Measurements from ENCODE around the gene VWA3A.
"Not testable (repeated sequence)": the region's sequence is repeated elsewhere in the genome, so short reads cannot be mapped to it uniquely, and the experiment has no call there.

VWA3A gene

GRCh38 chr16:22091721-22092120 is 620 bp upstream of the VWA3A start:
- no peak for DNase-seq

GRCh38 chr16:22093331-22093730 is 990 bp downstream of the VWA3A start:
- no peak for DNase-seq

DNA sequence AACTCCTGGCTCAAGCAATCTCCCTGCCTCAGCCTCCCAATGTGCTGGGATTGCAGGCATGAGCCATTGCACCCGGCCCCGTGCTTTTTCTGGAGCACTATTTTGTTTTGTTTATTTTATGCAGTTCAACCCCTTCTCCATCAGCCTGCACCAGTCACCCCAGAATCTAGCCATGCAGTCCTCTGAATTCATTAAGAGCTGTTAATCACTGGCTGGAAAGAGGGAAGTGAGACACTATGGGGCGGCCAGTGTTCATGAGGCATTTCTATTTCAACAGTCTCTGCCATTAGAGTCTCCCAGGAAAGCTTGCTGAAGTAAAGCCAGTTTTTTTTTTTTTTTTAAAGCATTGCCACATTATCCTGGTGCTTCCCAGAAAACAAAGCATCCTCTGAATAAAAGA is 1.7 kb downstream of the VWA3A start:
- no peak for DNase-seq

GRCh38 chr16:22098405-22099255 is 6.3 kb downstream of the VWA3A start:
- peak; percentile 74 for DNase-seq

DNA sequence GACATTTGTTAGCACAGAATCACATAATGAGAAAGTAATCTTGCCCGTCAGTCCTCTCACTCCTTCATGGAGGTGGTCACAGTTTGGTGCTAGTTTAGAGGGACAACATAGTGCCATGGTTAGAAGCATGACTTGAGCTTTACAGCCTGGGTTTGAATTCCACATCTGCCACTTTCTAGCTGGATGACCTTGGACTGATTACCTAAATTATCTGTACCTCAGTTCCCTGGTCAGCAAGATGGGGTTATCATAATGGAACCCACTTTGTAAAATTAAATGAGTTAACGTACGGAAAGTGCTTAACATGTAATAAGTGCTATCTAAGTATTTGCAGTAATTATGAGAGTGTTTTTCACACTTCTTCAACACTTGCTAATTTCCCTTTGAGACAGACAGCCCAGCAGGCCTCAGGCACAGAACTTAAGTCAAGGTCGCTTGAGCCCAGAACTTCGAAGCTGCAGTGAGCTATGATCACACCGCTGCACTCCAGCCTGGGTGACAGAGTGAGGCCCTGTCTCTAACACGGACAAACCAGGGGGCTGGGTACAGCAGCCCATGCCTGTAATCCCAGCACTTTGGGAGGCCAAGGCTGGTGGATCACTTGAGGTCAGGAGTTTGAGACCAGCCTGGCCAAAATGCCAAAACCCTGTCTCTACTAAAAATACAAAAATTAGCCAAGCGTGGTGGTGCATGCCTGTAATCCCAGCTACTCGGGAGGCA is 7.1 kb downstream of the VWA3A start:
- DNase-seq = no peak

- DNase-seq = no peak
Observed at GRCh38 chr16:22103441-22103840, 11.1 kb downstream of the VWA3A start.

DNA sequence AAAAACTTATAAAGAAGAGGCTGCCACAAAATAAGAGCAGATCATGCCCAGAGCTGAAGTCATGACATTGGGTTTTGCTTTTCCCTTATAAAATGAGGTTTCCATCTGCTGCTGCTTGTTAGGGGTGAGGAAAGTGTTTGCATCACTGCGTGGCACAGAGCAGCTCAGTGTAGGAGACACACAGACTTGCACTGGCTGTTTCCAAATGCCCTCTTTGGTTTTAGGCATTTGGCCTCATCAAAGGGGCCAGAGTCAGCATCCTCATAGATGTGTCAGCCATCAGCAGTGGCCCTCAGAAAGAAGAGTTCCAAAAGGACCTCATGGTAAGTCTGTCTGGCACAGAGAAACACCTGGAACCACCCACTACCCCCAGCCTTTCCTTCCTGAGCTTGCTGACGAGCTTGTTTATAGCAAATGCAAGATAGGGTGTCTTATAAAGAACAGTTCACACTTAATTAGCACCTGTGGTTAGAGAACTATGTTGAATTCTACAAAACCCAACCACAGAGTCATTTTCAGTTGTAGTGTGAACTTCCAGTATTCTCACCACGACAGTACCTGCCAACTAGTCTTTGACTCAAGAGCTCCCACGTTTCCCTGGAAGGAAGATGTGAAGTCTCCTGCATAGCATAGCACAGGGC is 17.0 kb downstream of the VWA3A start:
- no peak for DNase-seq

DNA sequence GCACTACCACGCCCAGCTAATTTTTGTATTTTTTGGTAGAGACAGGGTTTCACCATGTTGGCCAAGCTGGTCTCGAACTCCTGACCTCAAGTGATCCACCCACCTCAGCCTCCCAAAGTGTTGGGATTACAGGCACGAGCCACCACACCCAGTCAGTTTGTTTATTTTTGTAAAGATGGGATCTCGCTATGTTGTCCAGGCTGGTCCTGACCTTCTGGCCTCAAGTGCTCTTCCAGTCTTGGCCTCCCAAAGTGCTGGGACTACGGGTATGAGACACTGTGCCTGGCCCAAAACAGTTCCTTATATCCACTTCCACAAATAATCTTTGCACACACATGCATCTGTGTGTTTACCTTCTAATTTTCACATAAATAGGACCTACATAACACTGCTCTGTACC is 19.3 kb downstream of the VWA3A start:
- not testable (repeated sequence) for DNase-seq

DNA sequence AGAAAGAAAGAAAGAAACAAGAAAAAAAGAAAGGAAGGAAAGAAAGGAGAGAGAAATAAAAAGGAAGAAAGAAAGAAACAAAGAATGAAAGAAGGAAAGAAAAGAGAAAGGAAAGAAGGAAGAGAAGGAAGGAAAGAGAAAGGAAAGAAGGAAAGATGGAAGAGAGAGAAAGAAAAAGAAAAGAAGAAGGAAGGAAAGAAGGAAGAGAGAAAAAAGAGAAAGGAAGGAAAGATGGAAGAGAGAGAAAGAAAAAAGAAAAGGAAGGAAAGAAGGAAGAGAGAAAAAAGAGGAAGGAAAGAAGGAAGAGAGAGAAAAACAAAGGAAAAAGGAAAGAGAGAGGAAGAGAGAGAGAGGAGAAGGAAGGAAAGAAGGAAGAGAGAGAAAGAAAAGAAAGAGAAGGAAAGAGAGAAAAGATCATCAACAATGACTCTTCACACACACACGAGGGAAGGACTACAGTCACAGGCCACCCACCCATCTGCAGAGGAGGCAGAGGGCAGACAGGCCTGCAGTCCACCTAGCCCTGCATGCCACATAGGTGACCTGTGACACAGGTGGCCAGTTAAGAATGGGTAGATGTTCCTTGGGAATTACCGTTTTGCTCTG is 23.9 kb downstream of the VWA3A start:
- no peak for DNase-seq

GRCh38 chr16:22117609-22118008 is 25.3 kb downstream of the VWA3A start:
- peak; percentile 13 for DNase-seq

DNA sequence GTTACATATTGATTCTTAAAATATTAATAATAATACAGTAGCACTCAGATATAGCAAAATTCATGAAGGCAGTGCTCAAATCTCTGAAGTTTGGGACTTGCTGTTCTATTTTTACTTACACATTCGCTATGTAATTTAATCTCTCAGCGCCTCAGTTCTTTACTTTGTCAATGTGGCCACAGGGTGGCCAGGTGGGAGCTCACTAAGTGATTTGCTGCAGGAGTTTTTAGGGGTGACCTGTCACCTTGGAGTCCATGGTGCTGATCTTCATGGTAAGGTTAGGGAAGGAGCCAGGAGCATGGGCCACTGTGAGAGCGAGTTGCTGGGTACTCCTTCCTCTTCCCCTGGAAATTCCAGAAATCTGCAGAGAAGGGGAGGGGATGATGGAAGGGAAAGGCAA is 28.1 kb downstream of the VWA3A start:
- no peak for DNase-seq

- no peak for DNase-seq
Observed at GRCh38 chr16:22122239-22122638, 29.9 kb downstream of the VWA3A start.

DNA sequence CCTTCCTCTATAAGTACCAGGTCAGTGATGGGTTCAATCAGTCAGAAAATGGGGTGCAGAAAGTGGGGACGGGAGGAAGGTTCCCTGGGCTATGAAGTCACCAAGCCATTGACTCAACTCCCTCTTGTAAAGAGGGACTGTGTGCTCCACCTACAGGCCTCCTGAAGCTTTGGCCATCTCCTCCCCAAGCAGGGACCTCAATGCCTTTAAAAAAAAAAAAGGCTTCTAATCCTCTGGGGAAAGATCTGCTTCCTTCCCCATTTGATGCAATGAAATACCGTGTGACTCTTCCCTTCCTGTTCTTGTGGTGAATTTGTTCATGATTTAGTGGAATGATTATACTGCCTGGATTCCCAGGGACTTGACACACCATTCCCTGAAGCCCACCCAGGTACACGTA is 30.8 kb downstream of the VWA3A start:
- no peak for DNase-seq

- DNase-seq = no peak
Observed at GRCh38 chr16:22123759-22124490, 31.6 kb downstream of the VWA3A start.

GRCh38 chr16:22124583-22125284 is 32.4 kb downstream of the VWA3A start:
- DNase-seq = no peak

DNA sequence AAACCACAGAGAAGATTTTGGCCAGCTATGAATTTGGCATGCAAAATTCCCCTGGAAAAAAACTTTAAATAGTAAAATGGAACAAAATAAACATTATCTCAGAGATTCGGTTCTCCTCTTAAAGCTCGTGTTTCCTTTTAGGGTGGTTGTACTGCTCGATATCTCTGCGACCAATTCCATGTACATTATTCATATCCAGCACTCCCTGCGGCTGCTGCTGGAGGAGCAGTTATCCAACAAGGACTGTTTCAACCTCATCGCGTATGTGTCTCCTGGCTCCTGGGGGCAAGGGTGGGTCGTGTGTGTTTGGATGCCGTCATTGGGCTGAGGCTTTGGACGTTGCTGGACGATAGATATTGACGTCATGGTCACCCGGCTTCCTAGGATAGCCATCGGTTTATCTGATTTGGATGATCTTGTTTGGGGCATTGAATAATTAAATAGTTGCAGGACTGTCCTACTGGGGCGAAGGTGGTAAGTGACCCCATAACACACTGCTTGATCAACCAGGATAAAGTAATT is 33.8 kb downstream of the VWA3A start:
- DNase-seq = no peak

DNA sequence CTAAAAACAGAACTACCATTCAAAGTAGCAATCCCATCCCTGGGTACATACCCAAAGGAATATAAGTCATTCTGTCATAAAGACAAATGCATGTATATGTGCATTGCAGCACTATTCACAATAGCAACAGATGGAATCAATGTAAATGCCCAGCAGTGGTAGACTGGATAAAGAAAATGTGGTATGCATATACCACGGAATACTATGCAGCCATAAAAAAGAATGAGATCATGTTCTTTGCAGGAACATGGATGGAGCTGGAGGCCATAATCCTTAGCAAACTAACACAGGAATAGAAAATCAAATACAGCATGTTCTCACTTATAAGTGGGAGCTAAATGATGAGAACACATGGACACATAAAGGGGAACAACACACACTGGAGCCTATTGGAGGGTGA is 36.2 kb downstream of the VWA3A start:
- DNase-seq = not testable (repeated sequence)

GRCh38 chr16:22130528-22130927 is 38.2 kb downstream of the VWA3A start:
- DNase-seq = no peak

DNA sequence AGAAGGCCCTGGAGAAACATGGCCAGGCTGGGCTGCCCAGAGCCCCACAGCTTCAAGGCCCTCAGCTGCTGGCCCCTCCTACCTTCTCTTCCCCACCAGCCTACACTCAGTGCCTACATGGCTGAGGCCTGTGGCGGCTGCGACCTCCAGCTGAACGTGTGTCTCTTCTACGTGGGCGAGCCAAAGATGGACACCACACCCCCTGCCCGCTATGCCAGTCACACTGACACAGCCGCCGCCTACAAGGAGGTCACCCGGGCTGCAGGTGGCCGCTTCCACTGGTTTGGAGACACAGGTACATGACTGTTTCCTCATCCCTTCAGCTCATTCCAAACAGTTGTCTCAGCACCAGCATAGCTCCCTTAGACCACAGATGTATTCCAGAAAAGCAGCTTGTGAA is 40.5 kb downstream of the VWA3A start:
- DNase-seq = no peak

GRCh38 chr16:22138482-22138881 is 46.1 kb downstream of the VWA3A start:
- no peak for DNase-seq

GRCh38 chr16:22139008-22139407 is 46.7 kb downstream of the VWA3A start:
- DNase-seq = no peak

GRCh38 chr16:22139732-22140131 is 47.4 kb downstream of the VWA3A start:
- DNase-seq = no peak
